Right lobe of liver (tissue), 4 donors: ENCODE measurements around the gene CD163L1.

Experiments
- POLR2A ChIP-seq: fragments of 450-650 bp; IDR thresholded peaks from one replicate; pipeline ENCODE4 v1.6.1; 2017; ENCODE audit warnings: antibody characterized with exemption, mild to moderate bottlenecking
- TF ChIP-seq, protein P1 (sequence below), 4 donors: fragments of 200-600 bp in 3 of 4; fragments of 450-650 bp in 1 of 4; IDR thresholded peaks; one replicate each; pipeline versions ENCODE4 v1.5.1 to v1.8.0; 2016 to 2022; ENCODE audit warnings: antibody characterized with exemption in 4 of 4, mild to moderate bottlenecking in 2 of 4
- donor health status: DM: no; HTN: no; CAD: no.
- donor health status: DM: no; HTN: no; CAD: no.
- donor health status: DM: no; HTN: yes; CAD: no.

GRCh38 chr12:7354529-7354928 lies 89.4 kb downstream of the CD163L1 start:
- TF ChIP-seq, protein P1, sequence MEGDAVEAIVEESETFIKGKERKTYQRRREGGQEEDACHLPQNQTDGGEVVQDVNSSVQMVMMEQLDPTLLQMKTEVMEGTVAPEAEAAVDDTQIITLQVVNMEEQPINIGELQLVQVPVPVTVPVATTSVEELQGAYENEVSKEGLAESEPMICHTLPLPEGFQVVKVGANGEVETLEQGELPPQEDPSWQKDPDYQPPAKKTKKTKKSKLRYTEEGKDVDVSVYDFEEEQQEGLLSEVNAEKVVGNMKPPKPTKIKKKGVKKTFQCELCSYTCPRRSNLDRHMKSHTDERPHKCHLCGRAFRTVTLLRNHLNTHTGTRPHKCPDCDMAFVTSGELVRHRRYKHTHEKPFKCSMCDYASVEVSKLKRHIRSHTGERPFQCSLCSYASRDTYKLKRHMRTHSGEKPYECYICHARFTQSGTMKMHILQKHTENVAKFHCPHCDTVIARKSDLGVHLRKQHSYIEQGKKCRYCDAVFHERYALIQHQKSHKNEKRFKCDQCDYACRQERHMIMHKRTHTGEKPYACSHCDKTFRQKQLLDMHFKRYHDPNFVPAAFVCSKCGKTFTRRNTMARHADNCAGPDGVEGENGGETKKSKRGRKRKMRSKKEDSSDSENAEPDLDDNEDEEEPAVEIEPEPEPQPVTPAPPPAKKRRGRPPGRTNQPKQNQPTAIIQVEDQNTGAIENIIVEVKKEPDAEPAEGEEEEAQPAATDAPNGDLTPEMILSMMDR (IDR thresholded peaks at IDR 0.05), result no peak
- no peak for TF ChIP-seq POLR2A
